ENCODE measurements around the gene YIF1A. TPM values are rescaled to one million over a fixed set of nuclear protein-coding genes. Genes with fewer than 3 reads are reported as not detected.

The YIF1A gene
- polyA plus RNA-seq, 1 experiment, result 228 TPM

DNA sequence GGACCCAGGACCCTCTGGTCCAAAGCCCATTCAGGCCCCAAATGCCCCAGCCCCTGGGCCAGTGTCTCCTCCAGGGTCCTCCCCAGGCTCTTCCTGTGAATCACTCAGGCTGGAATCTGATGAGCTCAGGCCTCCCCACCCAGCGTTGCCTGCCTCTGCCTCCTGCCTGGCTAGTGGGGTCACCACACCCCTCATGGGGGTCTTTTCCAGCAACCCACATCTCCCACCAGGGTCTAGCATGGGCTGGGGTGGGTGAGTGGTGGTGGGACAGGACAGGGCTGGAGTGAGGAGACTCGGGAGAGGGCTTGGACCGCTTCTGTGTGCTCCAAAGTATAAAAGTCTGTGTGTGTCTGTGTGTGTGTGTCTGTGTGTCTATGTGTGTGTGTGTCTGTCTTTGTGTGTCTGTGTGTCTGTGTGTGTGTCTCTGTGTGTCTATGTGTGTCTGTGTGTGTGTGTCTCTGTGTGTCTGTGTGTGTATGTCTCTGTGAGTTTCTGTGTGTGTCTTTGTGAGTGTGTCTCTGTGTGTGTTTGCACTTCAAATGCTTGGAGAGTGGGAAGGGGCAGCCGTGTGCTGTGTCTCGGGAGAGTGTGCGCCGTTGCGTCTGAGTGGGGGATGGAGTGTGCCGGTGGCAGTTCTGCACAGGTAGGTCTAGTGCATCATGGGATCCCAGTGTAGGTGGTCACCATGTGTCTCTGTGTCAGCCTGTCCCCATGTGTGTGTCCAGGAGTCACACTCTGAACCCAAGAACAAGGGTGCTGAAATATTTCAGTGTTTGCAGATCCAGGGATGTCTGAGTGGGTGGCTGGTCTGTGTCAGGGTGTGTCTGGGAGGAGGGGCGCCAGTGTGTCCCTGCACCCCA is 38.5 kb upstream of the YIF1A start:
- DNase-seq (ENCODE audit: low read depth), result no peak
- H3K36me3 ChIP-seq (ENCODE audit: control insufficient read depth, insufficient read depth, low read length), result peaks cover 8% of the 10 kb centered on the region
- TF ChIP-seq, protein P1, sequence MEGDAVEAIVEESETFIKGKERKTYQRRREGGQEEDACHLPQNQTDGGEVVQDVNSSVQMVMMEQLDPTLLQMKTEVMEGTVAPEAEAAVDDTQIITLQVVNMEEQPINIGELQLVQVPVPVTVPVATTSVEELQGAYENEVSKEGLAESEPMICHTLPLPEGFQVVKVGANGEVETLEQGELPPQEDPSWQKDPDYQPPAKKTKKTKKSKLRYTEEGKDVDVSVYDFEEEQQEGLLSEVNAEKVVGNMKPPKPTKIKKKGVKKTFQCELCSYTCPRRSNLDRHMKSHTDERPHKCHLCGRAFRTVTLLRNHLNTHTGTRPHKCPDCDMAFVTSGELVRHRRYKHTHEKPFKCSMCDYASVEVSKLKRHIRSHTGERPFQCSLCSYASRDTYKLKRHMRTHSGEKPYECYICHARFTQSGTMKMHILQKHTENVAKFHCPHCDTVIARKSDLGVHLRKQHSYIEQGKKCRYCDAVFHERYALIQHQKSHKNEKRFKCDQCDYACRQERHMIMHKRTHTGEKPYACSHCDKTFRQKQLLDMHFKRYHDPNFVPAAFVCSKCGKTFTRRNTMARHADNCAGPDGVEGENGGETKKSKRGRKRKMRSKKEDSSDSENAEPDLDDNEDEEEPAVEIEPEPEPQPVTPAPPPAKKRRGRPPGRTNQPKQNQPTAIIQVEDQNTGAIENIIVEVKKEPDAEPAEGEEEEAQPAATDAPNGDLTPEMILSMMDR (IDR thresholded peaks at IDR 0.05; ENCODE audit: insufficient read depth, low read depth, low read length), result peak; percentile 25; the same call in 1 of the 2 replicates
- ChIA-PET CTCF (interaction anchor here (0.6 to 4.0 kb wide), 10 partner anchors 8 to 58 kb away, joined by 3 to 77 read pairs (median 4); partner anchors contain the start of genes B4GAT1, BRMS1, CD248 and RIN1), POLR2A (interaction anchor here (0.8 to 1.8 kb wide), 2 partner anchors 10 to 15 kb away, joined by 6 to 17 read pairs; partner anchors contain the start of gene CD248)
- no peaks in the 10 kb centered on the region for H3K27me3 ChIP-seq (ENCODE audit: control insufficient read depth, insufficient read depth, low read length)
- no peak overlapping the region for H3K4me3 ChIP-seq (ENCODE audit: low read depth, low read length)

DNA sequence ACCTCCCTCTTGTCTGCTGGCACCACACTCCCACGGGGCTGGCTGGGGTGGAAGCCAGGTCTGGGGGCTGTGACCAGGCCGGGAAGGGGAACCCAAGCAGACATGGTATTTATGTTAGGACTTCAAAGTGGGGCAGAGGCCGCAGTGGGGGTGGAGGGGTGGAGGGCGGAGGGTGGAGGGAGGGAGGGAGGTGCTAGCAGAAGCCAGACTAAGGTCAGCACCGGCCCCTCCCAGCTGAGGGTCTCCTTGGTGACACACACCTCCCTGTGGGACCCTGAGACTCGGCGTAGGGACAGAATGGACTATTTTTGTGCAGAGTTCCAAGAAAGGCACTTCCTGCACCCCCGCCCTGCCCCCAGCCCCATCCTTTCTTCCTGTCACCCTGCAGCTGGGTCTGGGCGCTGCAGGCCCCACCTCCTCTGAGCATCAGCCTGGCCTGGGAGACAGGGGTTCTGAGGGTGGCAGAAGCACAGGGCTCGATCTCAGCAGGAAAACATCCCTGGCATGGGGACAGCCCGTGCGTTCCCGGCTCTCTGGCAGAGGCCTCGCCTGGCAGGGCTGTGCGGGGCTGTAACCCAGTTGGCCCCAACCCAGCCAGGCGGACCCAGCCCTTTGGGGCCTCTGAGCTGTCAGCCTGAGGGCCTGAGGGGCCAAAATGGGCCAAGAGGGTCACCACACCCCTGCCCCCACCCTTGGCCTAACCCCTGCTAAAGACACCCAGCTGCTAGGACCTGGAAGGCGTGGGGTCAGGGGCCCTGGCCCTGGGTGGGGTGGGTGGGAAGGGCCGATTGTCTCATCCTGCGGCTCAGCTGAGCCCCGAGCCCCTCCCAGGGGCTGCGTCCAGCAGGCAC is 37.5 kb upstream of the YIF1A start:
- Histone ChIP-seq H3K27me3 (ENCODE audit: control insufficient read depth, insufficient read depth, low read length) (no peaks in the 10 kb centered on the region), H3K36me3 (ENCODE audit: control insufficient read depth, insufficient read depth, low read length) (peaks cover under 1% of the 10 kb centered on the region; the same call in 1 of the 2 replicates), H3K4me3 (ENCODE audit: low read depth, low read length) (no peak overlapping the region)
- CTCF ChIA-PET, result interaction anchor here (0.6 to 4.0 kb wide), 10 partner anchors 9 to 59 kb away, joined by 3 to 77 read pairs (median 4); partner anchors contain the start of genes B4GAT1, BRMS1, CD248 and RIN1
- POLR2A ChIA-PET, result interaction anchor here (0.8 to 1.8 kb wide), 2 partner anchors 10 to 14 kb away, joined by 6 to 17 read pairs; partner anchors contain the start of gene CD248
- TF ChIP-seq, protein P1 (IDR thresholded peaks at IDR 0.05; ENCODE audit: insufficient read depth, low read depth, low read length), result no peak
- no peak for DNase-seq (ENCODE audit: low read depth)

DNA sequence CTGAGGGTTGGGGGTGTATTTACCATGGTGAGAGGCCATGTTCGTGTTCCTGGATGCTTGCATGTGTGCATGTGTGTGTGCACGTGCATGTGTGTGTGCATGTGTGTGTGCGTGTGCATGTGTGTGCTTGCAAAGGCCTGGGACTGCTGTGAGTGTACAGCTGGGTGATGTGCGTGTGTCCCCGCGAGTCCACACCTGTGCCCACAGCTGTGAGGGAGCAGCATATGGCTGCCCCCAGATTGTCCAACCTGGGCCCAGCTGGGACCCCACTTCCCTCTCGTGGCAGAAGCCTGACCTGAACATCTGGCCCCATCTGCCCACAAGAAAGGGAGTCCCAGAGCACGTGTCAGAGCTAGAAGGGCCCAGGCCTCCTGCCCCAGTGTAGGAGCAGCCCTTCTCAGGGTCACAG is 36.3 kb upstream of the YIF1A start:
- no peaks in the 10 kb centered on the region for H3K36me3 ChIP-seq (ENCODE audit: control insufficient read depth, insufficient read depth, low read length)
- POLR2A ChIA-PET, result interaction anchor here (1.4 kb wide), 1 partner anchor 13 kb away, joined by 6 read pairs; no protein-coding TSS in a partner anchor
- no peak overlapping the region for H3K4me3 ChIP-seq (ENCODE audit: low read depth, low read length)
- H3K27me3 ChIP-seq (ENCODE audit: control insufficient read depth, insufficient read depth, low read length), result no peaks in the 10 kb centered on the region
- TF ChIP-seq, protein P1 (IDR thresholded peaks at IDR 0.05; ENCODE audit: insufficient read depth, low read depth, low read length), result no peak
- DNase-seq (ENCODE audit: low read depth), result no peak
- CTCF ChIA-PET, result interaction anchor here (1.0 to 4.0 kb wide), 3 partner anchors 9 to 63 kb away, joined by 3 to 77 read pairs (median 9); no protein-coding TSS in a partner anchor

DNA sequence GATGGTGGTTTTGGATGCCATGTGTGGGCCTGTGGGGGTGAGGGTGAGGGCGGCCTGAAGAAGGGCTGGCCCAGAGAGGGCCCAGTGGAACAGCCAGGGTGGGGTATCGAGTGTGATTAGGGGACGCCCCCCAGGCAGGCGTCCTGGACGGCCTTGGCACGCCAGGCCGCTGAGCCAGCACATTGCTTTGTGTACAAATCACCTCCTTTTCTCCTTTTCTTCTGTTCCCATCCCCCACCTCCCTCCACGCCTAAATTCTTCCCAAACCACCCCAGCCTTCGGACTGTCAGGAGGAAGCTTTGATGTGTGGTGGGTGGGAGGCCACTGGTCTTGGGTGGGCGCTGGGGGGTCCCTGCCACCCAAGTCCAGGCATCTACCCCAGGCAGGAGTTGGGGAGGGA is 35.7 kb upstream of the YIF1A start:
- ChIA-PET POLR2A (interaction anchor here (1.4 kb wide), 1 partner anchor 12 kb away, joined by 6 read pairs; no protein-coding TSS in a partner anchor), CTCF (interaction anchor here (1.0 to 4.0 kb wide), 3 partner anchors 10 to 64 kb away, joined by 3 to 77 read pairs (median 9); no protein-coding TSS in a partner anchor)
- Histone ChIP-seq H3K4me3 (ENCODE audit: low read depth, low read length) (no peak overlapping the region), H3K27me3 (ENCODE audit: control insufficient read depth, insufficient read depth, low read length) (no peaks in the 10 kb centered on the region), H3K36me3 (ENCODE audit: control insufficient read depth, insufficient read depth, low read length) (no peaks in the 10 kb centered on the region)
- TF ChIP-seq, protein P1 (IDR thresholded peaks at IDR 0.05; ENCODE audit: insufficient read depth, low read depth, low read length), result no peak
- DNase-seq (ENCODE audit: low read depth), result no peak
